ENCODE data around the gene APH1B.

DNA sequence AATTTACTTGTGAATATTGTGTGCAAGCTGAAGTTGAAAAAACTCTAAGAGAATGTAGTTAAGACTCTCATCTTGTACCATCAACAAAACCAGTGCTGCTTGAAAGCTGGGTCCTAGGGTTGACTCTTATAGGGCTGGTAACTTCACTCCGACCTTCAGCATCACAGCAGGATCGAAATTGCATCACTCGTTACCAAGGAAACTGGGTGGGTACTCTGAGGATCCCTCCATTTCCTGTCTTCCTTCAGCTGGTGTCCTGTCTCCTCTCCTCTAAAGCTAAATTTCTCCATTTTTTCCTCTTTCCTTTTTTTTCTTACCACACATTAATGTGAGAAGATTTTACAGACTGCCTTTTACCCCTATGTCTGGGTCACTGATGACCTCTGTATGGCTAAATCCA, 3.0 kb upstream of the APH1B start:
- TF ChIP-seq ZBTB17 (tag by site-specific recombination; IDR thresholded peaks at IDR 0.05) (no peak), ZBTB8A (tag by site-specific recombination; IDR thresholded peaks at IDR 0.05) (no peak)
